Measurements from ENCODE around the gene GJD2.

Gene GJD2

DNA sequence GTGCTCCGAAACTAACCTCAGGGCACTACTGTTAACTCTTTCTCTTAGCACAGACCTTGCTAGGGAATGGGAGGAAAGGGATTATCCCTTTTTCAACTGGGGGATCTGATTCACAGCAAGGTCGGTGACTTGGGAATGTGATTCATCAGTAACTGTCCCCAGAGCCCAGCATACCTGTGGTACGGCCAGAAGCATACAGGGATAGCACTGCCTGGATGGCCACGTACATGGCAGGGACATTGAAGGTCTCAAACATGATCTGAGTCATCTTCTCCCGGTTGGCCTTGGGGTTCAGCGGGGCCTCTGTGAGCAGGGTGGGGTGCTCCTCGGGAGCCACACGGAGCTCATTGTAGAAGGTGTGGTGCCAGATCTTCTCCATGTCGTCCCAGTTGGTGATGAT, 38.3 kb upstream of the GJD2 start:
- DNase-seq (ENCODE audit: low read depth), result no peak
- H3K4me1 ChIP-seq (ENCODE audit: control insufficient read depth, insufficient read depth, low read length), result peaks cover 3% of the 10 kb centered on the region
- H3K4me3 ChIP-seq (ENCODE audit: low read length), result no peak overlapping the region
- no peaks in the 10 kb centered on the region for H3K36me3 ChIP-seq (ENCODE audit: control insufficient read depth, insufficient read depth, low read length, severe bottlenecking)
- no peak overlapping the region for H3K9ac ChIP-seq (ENCODE audit: low read length)
- H3K27me3 ChIP-seq (replicated peaks; ENCODE audit: control insufficient read depth, insufficient read depth, low read length), result peaks cover 29% of the 10 kb centered on the region
- no peaks in the 10 kb centered on the region for H3K9me3 ChIP-seq (ENCODE audit: control insufficient read depth, low read length)

DNA sequence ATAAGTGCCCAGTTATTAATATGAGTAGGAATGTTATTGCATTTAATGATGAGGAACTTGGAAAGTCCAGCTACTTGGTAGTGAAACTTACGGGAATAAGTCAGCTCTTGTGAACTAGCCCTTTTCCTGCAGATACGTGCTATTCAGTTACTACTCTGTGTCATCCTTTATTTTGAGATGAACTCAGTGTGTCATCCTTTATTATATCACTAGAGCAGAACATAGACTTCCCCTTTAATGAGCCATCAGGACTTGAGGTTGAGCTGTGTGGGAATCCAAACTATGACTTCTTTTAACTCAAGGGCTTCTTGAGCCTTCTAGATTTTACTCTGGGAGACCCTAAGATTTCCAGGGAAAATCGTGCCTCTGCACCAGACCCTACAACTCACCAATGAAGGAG, 36.9 kb upstream of the GJD2 start:
- no peak overlapping the region for H3K9ac ChIP-seq (ENCODE audit: low read length)
- no peaks in the 10 kb centered on the region for H3K9me3 ChIP-seq (ENCODE audit: control insufficient read depth, low read length)
- H3K4me3 ChIP-seq (ENCODE audit: low read length), result no peak overlapping the region
- no peaks in the 10 kb centered on the region for H3K36me3 ChIP-seq (ENCODE audit: control insufficient read depth, insufficient read depth, low read length, severe bottlenecking)
- DNase-seq (ENCODE audit: low read depth), result no peak
- H3K27me3 ChIP-seq (replicated peaks; ENCODE audit: control insufficient read depth, insufficient read depth, low read length), result peaks cover 32% of the 10 kb centered on the region
- peaks cover 3% of the 10 kb centered on the region for H3K4me1 ChIP-seq (ENCODE audit: control insufficient read depth, insufficient read depth, low read length)

DNA sequence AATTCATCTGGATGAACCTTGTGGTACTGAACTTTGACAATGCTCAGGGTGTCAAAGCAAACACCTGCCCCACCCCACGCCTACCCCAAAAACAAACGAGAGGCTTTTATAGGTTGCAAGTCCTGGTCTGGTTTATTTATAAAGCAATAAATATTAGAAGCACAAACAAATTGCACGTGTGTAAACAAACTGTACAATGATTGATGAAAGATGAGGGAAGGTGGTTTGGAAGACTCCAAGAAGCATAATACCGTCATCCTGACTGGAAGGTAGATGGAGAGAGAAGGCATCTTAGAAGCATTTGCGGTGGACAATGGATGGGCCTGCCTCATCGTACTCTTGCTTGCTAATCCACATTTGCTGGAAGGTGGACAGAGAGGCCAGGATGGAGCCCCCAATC, 35.3 kb upstream of the GJD2 start:
- DNase-seq (ENCODE audit: low read depth), result no peak
- peaks cover 3% of the 10 kb centered on the region for H3K4me1 ChIP-seq (ENCODE audit: control insufficient read depth, insufficient read depth, low read length)
- H3K9me3 ChIP-seq (ENCODE audit: control insufficient read depth, low read length), result no peaks in the 10 kb centered on the region
- no peak overlapping the region for H3K4me3 ChIP-seq (ENCODE audit: low read length)
- H3K9ac ChIP-seq (ENCODE audit: low read length), result no peak overlapping the region
- no peaks in the 10 kb centered on the region for H3K36me3 ChIP-seq (ENCODE audit: control insufficient read depth, insufficient read depth, low read length, severe bottlenecking)
- H3K27me3 ChIP-seq (replicated peaks; ENCODE audit: control insufficient read depth, insufficient read depth, low read length), result peaks cover 43% of the 10 kb centered on the region

DNA sequence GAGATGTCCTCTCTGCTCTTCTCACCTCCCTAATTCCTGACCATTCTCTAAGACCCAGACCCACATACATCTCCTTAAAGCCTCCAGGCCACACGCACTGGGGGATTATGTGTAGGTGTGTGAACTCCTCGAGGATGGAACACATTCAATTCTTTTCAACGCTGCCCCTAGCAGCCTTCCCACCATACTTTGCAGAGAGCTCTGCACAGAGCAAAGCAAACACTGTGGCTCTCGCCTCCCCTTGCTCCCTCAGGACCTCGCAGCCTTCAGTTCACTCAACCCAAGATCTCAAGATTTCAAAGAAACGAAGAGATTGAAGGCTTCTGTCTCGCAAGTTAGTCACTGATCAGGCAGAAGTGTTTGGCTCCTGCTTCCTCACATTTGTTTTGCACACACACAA, 34.5 kb upstream of the GJD2 start:
- no peaks in the 10 kb centered on the region for H3K36me3 ChIP-seq (ENCODE audit: control insufficient read depth, insufficient read depth, low read length, severe bottlenecking)
- H3K4me1 ChIP-seq (ENCODE audit: control insufficient read depth, insufficient read depth, low read length), result no peaks in the 10 kb centered on the region
- no peak overlapping the region for H3K4me3 ChIP-seq (ENCODE audit: low read length)
- H3K9ac ChIP-seq (ENCODE audit: low read length), result no peak overlapping the region
- peaks cover 47% of the 10 kb centered on the region for H3K27me3 ChIP-seq (replicated peaks; ENCODE audit: control insufficient read depth, insufficient read depth, low read length)
- H3K9me3 ChIP-seq (ENCODE audit: control insufficient read depth, low read length), result no peaks in the 10 kb centered on the region
- no peak for DNase-seq (ENCODE audit: low read depth)

DNA sequence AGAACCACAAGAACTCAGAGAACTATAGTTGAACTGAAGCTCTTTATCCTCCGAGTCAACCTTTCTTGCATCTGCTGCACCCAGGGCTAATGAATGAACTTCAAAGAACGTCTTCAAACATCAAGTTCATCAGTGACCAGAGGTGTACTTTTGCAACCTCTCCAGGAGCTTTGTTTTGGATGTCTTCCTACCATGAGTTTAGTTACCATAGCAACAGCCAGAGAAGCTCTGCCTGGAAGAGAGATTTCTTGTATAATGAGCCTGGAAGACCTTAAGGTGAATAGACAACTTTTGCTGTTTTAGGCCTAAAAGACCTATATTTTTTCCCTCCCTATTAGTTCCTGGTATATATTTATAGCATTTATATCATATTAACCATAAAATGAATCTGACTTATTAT, 31.4 kb upstream of the GJD2 start:
- Histone ChIP-seq H3K4me3 (ENCODE audit: low read length) (no peak overlapping the region), H3K4me1 (ENCODE audit: control insufficient read depth, insufficient read depth, low read length) (no peaks in the 10 kb centered on the region), H3K9me3 (ENCODE audit: control insufficient read depth, low read length) (peaks cover 2% of the 10 kb centered on the region), H3K27me3 (replicated peaks; ENCODE audit: control insufficient read depth, insufficient read depth, low read length) (peaks cover 45% of the 10 kb centered on the region), H3K36me3 (ENCODE audit: control insufficient read depth, insufficient read depth, low read length, severe bottlenecking) (no peaks in the 10 kb centered on the region), H3K9ac (ENCODE audit: low read length) (no peak overlapping the region)
- no peak for DNase-seq (ENCODE audit: low read depth)

DNA sequence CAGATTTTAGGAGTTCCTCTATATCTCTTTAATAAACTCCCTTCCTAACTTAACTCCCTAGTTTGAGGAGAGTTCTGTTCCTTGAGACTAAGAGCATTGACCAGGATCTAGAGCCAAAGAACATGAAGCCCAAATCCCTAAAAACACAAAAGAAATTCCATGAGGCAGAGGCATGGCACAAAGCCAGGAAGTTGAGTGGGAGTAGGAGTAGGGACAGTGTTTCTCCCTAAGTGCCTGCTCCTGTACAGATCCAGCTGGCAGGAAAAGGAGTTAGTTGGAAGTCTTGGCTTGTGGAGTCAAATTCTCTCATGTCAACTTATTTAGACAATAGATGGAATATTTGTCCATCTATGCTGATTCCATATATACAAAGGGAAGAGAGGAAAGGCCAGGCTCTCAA, 29.2 kb upstream of the GJD2 start:
- Histone ChIP-seq H3K27me3 (replicated peaks; ENCODE audit: control insufficient read depth, insufficient read depth, low read length) (peaks cover 40% of the 10 kb centered on the region), H3K4me3 (ENCODE audit: low read length) (no peak overlapping the region), H3K36me3 (ENCODE audit: control insufficient read depth, insufficient read depth, low read length, severe bottlenecking) (no peaks in the 10 kb centered on the region), H3K9me3 (ENCODE audit: control insufficient read depth, low read length) (peaks cover 8% of the 10 kb centered on the region), H3K4me1 (ENCODE audit: control insufficient read depth, insufficient read depth, low read length) (no peaks in the 10 kb centered on the region), H3K9ac (ENCODE audit: low read length) (no peak overlapping the region)
- DNase-seq (ENCODE audit: low read depth), result no peak

DNA sequence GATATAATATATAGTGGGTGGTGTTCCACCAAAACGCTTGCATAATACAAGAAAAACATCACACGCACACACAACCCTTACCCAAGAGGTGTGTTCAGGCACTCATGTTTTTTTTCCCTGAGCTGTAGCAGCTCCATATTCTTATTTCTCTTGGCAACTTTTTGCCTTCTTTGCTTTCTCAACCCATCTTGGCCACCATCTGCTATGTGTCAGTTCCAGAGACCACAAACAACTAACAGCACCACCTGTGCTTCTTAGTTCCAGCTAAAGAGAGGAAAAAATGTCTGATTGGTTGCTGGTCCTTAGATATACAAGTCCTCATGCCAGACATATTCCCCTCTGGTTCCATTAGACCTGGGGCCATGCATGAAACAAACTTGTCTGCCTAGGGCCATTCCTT, 28.6 kb upstream of the GJD2 start:
- no peaks in the 10 kb centered on the region for H3K36me3 ChIP-seq (ENCODE audit: control insufficient read depth, insufficient read depth, low read length, severe bottlenecking)
- H3K27me3 ChIP-seq (replicated peaks; ENCODE audit: control insufficient read depth, insufficient read depth, low read length), result peaks cover 37% of the 10 kb centered on the region
- H3K9ac ChIP-seq (ENCODE audit: low read length), result no peak overlapping the region
- no peaks in the 10 kb centered on the region for H3K4me1 ChIP-seq (ENCODE audit: control insufficient read depth, insufficient read depth, low read length)
- peaks cover 8% of the 10 kb centered on the region for H3K9me3 ChIP-seq (ENCODE audit: control insufficient read depth, low read length)
- DNase-seq (ENCODE audit: low read depth), result no peak
- no peak overlapping the region for H3K4me3 ChIP-seq (ENCODE audit: low read length)

DNA sequence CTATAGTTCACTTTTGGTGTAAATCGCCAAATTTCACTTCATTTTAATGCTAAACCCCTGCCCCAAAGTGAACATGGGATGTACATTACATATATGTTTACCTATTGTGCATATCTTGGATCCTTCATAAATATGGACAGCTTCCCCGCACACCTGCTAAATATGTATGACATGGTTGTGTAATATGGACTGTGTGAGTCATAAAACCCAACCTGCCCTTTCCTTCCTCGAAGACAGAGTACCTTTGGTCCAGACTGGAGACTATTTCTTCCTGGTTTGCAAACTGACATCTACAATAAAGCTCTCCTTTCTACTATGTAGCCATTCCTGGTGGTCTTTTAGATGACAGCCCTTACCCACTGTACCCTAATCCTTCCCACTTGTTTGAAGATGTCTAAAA, 28.1 kb upstream of the GJD2 start:
- Histone ChIP-seq H3K9me3 (ENCODE audit: control insufficient read depth, low read length) (peaks cover 8% of the 10 kb centered on the region), H3K27me3 (replicated peaks; ENCODE audit: control insufficient read depth, insufficient read depth, low read length) (peaks cover 34% of the 10 kb centered on the region), H3K4me1 (ENCODE audit: control insufficient read depth, insufficient read depth, low read length) (no peaks in the 10 kb centered on the region), H3K4me3 (ENCODE audit: low read length) (no peak overlapping the region), H3K9ac (ENCODE audit: low read length) (no peak overlapping the region), H3K36me3 (ENCODE audit: control insufficient read depth, insufficient read depth, low read length, severe bottlenecking) (no peaks in the 10 kb centered on the region)
- DNase-seq (ENCODE audit: low read depth), result no peak

DNA sequence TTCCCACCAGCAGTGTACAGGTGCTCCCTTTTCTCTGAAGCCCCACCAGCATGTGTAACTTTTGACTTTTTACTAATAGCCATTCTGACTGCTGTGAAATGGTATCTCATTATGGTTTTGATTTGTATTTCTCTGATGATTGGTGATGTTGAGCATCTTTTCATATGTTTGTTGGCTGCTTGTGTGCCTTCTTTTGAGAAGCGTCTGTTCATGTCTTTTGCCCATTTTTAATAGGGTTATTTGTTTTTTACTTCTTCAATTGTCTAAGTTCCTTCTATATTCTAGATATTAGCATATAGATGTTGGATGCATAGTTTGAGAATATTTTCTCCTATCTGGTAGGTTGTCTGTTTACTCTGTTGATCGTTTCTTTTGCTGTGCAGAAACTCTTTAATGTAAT, 25.9 kb upstream of the GJD2 start:
- no peak for DNase-seq (ENCODE audit: low read depth)
- H3K9me3 ChIP-seq (ENCODE audit: control insufficient read depth, low read length), result peaks cover 8% of the 10 kb centered on the region
- no peak overlapping the region for H3K9ac ChIP-seq (ENCODE audit: low read length)
- no peak overlapping the region for H3K4me3 ChIP-seq (ENCODE audit: low read length)
- H3K36me3 ChIP-seq (ENCODE audit: control insufficient read depth, insufficient read depth, low read length, severe bottlenecking), result no peaks in the 10 kb centered on the region
- H3K27me3 ChIP-seq (replicated peaks; ENCODE audit: control insufficient read depth, insufficient read depth, low read length), result peaks cover 29% of the 10 kb centered on the region
- no peaks in the 10 kb centered on the region for H3K4me1 ChIP-seq (ENCODE audit: control insufficient read depth, insufficient read depth, low read length)

DNA sequence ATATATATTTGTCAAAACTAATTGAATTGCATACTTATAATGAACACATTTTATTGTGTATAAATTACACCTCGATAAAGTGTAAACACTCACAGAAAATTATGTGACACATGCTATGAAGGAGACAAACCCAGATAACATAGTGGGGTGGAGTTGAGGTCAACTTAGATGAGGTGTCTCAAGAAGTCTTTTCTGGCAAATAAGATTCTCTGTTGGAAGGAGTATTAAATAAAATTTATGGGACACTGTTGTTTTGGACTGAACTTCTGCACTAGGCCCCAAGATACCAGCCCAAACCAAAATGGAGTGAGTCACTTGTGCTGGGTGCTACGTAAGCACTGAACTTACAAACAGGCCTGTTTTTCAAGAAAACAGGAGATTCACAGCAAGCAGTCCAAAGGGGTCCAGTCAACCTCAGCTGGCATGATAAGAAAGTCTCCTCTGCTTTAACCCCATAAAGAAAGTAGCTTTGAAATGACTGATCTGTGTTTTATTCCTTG, 21.9 kb upstream of the GJD2 start:
- Histone ChIP-seq H3K4me3 (ENCODE audit: low read length) (no peak overlapping the region), H3K4me1 (ENCODE audit: control insufficient read depth, insufficient read depth, low read length) (no peaks in the 10 kb centered on the region)

DNA sequence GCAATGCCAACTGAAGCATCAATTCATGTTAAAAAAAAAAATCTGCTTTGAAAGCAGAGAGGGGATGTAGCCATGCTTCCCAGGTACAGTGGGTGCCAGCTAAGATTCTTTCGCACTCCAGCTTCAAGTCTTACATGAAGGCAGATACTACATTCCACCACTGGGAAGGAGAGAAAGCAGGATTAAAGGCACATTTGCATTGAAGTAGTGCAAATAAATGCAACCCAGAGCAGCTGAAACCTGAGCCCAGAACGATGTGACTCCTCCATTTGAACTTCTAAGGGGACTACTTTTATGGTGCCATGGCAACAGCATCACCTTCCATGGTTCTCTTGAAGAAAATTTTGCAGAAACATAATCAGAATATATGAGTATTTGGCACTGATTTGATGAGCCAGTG, 19.1 kb upstream of the GJD2 start:
- H3K4me1 ChIP-seq (ENCODE audit: control insufficient read depth, insufficient read depth, low read length), result peaks cover 4% of the 10 kb centered on the region
- no peak overlapping the region for H3K4me3 ChIP-seq (ENCODE audit: low read length)
- peaks cover 47% of the 10 kb centered on the region for H3K27me3 ChIP-seq (replicated peaks; ENCODE audit: control insufficient read depth, insufficient read depth, low read length)
- DNase-seq (ENCODE audit: low read depth), result no peak
- no peaks in the 10 kb centered on the region for H3K36me3 ChIP-seq (ENCODE audit: control insufficient read depth, insufficient read depth, low read length, severe bottlenecking)
- H3K9ac ChIP-seq (ENCODE audit: low read length), result no peak overlapping the region
- H3K9me3 ChIP-seq (ENCODE audit: control insufficient read depth, low read length), result peaks cover 3% of the 10 kb centered on the region

More for the DNA sequence above, 21.9 kb upstream of the GJD2 start:
- peaks cover 11% of the 10 kb centered on the region for H3K9me3 ChIP-seq (ENCODE audit: control insufficient read depth, low read length)
- no peak overlapping the region for H3K9ac ChIP-seq (ENCODE audit: low read length)
- H3K27me3 ChIP-seq (replicated peaks; ENCODE audit: control insufficient read depth, insufficient read depth, low read length), result peaks cover 34% of the 10 kb centered on the region
- H3K36me3 ChIP-seq (ENCODE audit: control insufficient read depth, insufficient read depth, low read length, severe bottlenecking), result no peaks in the 10 kb centered on the region
- DNase-seq (ENCODE audit: low read depth), result no peak

DNA sequence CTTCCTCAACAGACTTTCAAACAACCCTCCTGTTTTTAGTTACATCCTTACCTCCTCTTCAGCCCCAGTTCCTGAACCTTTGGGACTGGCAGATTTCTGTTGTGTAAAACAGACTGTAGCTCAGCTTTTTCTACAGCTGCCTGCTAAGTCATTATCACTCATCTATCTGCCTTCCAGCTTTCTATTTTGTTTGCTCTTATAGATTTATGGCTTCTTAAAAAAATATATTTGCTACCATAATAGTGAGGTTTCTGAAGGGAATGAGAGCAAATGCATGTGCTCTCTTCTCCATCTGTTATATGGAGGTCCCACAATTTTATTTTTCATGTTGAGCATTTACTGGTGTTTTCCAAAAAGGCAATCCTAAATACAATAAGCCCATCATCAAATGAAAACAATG, 18.2 kb upstream of the GJD2 start:
- Histone ChIP-seq H3K9ac (ENCODE audit: low read length) (no peak overlapping the region), H3K4me3 (ENCODE audit: low read length) (no peak overlapping the region), H3K4me1 (ENCODE audit: control insufficient read depth, insufficient read depth, low read length) (peaks cover 13% of the 10 kb centered on the region), H3K9me3 (ENCODE audit: control insufficient read depth, low read length) (peaks cover 3% of the 10 kb centered on the region), H3K36me3 (ENCODE audit: control insufficient read depth, insufficient read depth, low read length, severe bottlenecking) (no peaks in the 10 kb centered on the region), H3K27me3 (replicated peaks; ENCODE audit: control insufficient read depth, insufficient read depth, low read length) (peaks cover 47% of the 10 kb centered on the region)
- no peak for DNase-seq (ENCODE audit: low read depth)
